Measurements from ENCODE around the gene SPINT2.
"Not testable (repeated sequence)": the region's sequence is repeated elsewhere in the genome, so short reads cannot be mapped to it uniquely, and the experiment has no call there.

SPINT2 gene

GRCh38 chr19:38234615-38235014, 29.8 kb upstream of the SPINT2 start:
- no peak for DNase-seq (ENCODE audit: low read depth in 2 of 3, low spot score in 1 of 3)

GRCh38 chr19:38239816-38240215, 24.6 kb upstream of the SPINT2 start:
- no peak for DNase-seq (ENCODE audit: low read depth in 2 of 3, low spot score in 1 of 3)

- no peak for DNase-seq (ENCODE audit: low read depth in 2 of 3, low spot score in 1 of 3)
Observed at GRCh38 chr19:38243279-38243673, 21.1 kb upstream of the SPINT2 start.

- DNase-seq (ENCODE audit: low read depth in 2 of 3, low spot score in 1 of 3) = no peak
Observed at GRCh38 chr19:38245826-38246498, 18.4 kb upstream of the SPINT2 start.

GRCh38 chr19:38247126-38247525, 17.2 kb upstream of the SPINT2 start:
- no peak for DNase-seq (ENCODE audit: low read depth in 2 of 3, low spot score in 1 of 3)

GRCh38 chr19:38247734-38248268, 16.6 kb upstream of the SPINT2 start:
- DNase-seq (ENCODE audit: low read depth in 2 of 3, low spot score in 1 of 3) = no peak

GRCh38 chr19:38248421-38248820, 16.0 kb upstream of the SPINT2 start:
- no peak for DNase-seq (ENCODE audit: low read depth in 2 of 3, low spot score in 1 of 3)

GRCh38 chr19:38250428-38250820, 13.9 kb upstream of the SPINT2 start:
- DNase-seq (ENCODE audit: low read depth in 2 of 3, low spot score in 1 of 3) = no peak

- no peak for DNase-seq (ENCODE audit: low read depth in 2 of 3, low spot score in 1 of 3)
Observed at GRCh38 chr19:38250821-38251563, 13.4 kb upstream of the SPINT2 start.

GRCh38 chr19:38251564-38252051, 12.8 kb upstream of the SPINT2 start:
- DNase-seq (ENCODE audit: low read depth in 2 of 3, low spot score in 1 of 3) = no peak

GRCh38 chr19:38252385-38252784, 12.0 kb upstream of the SPINT2 start:
- DNase-seq (ENCODE audit: low read depth in 2 of 3, low spot score in 1 of 3) = no peak

GRCh38 chr19:38252941-38253691, 11.3 kb upstream of the SPINT2 start:
- no peak for DNase-seq (ENCODE audit: low read depth in 2 of 3, low spot score in 1 of 3)

GRCh38 chr19:38253788-38254187, 10.6 kb upstream of the SPINT2 start:
- no peak for DNase-seq (ENCODE audit: low read depth in 2 of 3, low spot score in 1 of 3)

- no peak for DNase-seq (ENCODE audit: low read depth in 2 of 3, low spot score in 1 of 3)
Observed at GRCh38 chr19:38255383-38256014, 8.9 kb upstream of the SPINT2 start.

- DNase-seq (ENCODE audit: low read depth in 2 of 3, low spot score in 1 of 3) = not testable (repeated sequence)
Observed at GRCh38 chr19:38261942-38262341, 2.4 kb upstream of the SPINT2 start.

- DNase-seq (ENCODE audit: low read depth in 2 of 3, low spot score in 1 of 3) = no peak
Observed at GRCh38 chr19:38262585-38263268, 1.6 kb upstream of the SPINT2 start.

- DNase-seq (ENCODE audit: low read depth in 2 of 3, low spot score in 1 of 3) = peak; percentile 63 to 74 (median 65)
Observed at GRCh38 chr19:38263689-38264485, 486 bp upstream of the SPINT2 start.

- no peak for DNase-seq (ENCODE audit: low read depth in 2 of 3, low spot score in 1 of 3)
Observed at GRCh38 chr19:38265213-38265861, 964 bp downstream of the SPINT2 start.

- DNase-seq (ENCODE audit: low read depth in 2 of 3, low spot score in 1 of 3) = no peak
Observed at GRCh38 chr19:38265921-38266429, 1.6 kb downstream of the SPINT2 start.

Measured in stimulated activated CD4-positive, alpha-beta T cell treated with anti-CD3 and anti-CD28 coated beads, Interleukin-12 subunit alpha, Interleukin-12 subunit beta, amount 100 ng/mL, for 48 hours (primary cell).